Activated CD8-positive, alpha-beta memory T cell treated with anti-CD3 and anti-CD28 coated beads, Interleukin-2, amount 50 U/mL, for 4 hours (primary cell): ENCODE data around the gene BTLA.
"Not testable (repeated sequence)": the region's sequence is repeated elsewhere in the genome, so short reads cannot be mapped to it uniquely, and the experiment has no call there.

ENCODE experiments used
- DNase-seq: peaks from one replicate; pipeline ENCODE4 v3.0.0-alpha.2; 2020

BTLA gene

GRCh38 chr3:112489674-112490479 lies 9.4 kb downstream of the BTLA start:
- DNase-seq = no peak

DNA sequence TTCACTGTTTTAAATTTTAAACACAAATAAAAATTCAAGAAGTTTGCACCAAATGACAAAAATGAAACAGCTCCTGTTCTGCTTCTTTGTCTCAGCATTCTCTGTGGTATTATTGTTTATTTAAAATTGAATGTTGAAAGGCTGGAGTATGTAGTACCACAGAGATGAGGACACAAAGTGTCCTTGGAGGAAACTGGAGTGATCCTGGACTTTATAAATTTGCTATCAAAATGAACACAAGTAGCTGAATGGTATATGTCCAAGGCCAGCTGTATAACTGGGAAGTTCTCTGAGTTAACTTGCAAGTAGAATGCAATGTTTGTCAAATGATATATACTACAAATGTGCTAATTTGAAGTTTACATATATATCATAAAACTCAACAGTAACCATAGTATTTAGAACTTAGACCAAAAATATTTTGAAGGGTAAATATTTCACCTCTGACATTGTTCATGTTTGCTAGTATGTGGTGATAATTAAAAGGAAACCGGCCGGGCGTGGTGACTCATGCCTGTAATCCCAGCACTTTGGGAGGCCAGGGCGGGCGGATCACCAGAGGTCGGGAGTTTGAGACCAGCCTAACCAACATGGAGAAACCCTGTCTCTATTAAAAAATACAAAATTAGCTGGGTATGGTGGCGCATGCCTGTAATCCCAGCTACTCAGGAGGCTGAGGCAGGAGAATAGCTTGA lies 12.3 kb downstream of the BTLA start:
- DNase-seq = no peak

DNA sequence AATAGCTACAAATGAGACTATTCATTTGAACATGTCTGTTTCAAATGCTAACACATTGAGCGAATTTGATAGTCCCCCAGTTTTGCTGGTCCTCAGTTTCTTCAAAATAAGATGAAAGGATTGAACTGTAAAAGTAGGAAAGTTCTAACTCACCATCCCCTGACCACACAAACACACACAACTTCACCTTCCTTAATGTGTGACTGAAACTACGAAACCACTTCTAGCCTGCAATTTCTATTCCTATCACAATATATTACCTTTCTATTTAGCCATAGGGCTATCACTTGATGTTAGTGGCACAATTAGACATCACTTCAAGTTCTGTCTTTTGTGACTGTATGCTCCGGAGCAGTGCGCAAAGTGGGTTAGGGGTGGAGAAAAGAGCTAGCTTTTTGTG lies 14.9 kb downstream of the BTLA start:
- DNase-seq = no peak

DNA sequence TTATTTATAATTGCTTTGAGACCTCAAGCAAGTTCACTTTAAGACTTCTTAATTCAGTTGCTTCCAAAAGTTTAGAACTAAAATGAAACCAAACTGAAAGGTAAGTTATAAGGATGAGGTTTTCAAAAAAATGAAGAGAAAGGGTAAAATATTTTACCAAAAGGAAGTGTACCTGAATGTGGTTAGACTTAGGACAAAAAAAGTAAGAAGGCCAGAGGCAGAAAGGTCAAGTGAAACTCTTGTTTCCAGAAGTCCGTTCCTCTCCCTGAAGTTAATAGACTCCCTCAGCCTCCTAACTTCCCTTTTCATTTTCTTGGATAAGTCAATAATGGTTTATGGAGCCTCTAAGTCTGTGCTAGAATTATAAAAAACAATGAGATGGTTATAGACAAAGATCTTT lies 16.6 kb downstream of the BTLA start:
- DNase-seq = no peak

DNA sequence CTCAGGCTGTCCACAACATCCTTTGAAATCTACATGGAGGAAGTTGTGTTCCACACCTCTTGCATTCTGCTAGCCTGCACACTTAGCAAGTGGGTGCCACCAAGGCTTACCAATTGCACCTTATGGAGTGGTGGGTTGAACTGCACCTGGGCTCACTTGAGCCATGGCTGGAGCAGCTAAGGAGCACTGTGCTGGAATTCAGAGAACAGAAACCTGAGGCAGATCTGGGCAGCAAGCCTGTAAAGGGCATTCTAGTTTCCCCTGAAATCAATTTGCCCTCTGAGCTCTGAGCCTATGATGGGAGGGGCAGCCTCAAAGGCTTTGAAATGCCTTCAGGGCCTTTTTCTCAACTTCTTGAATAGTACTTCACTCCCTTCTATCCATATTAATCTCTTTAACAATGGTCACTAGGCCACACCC lies 18.0 kb downstream of the BTLA start:
- DNase-seq = no peak

DNA sequence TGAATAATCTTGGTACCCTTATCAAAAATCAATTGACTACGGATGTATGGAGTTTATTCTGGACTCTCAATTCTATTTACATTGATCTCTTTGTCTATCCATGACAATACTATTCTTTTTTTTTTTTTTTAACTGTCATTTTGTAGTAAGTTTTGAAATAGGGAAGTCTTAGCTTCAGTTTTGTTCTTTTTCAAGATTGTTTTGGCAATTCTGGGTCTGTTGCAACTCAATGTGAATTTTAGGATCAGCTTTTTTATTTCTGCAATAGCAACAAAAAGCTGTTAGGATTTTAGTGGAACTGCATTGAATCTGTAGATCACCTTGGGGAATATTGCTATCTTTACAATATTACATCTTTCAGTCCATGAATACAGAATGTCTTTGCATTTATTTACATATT lies 21.4 kb downstream of the BTLA start:
- DNase-seq = no peak

DNA sequence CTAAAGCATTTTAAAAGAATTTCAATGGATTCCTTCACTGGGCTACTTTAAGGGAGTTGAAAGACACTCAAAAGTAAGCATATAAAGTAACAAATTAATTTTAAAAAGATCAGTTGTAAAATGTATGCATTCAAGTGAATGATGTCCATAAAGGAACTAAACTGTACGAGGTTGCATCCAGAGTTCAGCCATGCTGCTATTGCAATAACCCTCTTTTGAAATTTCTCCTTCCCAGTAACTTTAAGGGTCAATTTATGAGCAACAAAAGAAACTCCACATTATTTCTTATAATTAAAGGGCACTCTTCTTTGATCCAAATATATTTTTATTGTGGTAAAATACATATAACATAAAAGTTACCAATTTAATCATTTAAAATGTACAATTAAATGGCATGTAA lies 22.9 kb downstream of the BTLA start:
- no peak for DNase-seq

DNA sequence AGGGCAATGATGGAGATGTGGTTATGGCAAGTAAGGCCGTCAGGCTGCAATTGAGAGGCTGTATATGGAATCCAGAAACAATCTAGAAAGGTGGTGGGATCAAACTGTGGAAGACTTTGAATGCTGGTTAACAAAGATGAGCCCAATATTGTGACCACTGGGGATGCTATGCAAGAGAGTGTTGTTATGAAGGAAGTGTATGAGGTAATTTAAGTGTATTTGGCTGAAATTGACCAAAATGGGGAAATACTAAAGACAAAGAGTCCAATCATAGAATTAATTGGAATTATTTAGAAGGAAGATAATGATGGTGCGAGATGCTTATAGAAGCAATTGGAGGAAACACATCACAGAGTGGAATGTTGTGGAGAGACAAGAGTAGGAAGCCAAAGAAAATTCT lies 24.5 kb downstream of the BTLA start:
- DNase-seq = no peak

DNA sequence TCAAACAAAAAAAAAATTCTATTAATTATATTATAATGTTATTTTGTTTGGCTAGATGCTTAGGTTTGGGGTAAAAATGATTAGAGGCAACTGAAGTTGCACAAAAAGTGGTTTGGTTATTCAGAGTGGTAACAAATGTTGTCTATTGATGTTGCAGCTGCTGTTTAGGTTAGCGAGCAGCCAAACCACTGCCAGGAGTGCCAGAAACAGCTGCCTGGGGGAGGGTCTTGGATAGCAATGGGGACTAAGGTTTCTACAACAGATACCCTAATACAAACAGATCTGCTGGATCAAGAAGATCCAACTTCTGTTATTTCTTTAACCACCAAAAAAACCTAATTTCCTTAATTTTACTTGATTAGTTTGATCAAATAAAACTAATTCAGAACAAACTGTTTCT lies 26.6 kb downstream of the BTLA start:
- no peak for DNase-seq

- no peak for DNase-seq
Observed at GRCh38 chr3:112471596-112472325, 27.5 kb downstream of the BTLA start.

DNA sequence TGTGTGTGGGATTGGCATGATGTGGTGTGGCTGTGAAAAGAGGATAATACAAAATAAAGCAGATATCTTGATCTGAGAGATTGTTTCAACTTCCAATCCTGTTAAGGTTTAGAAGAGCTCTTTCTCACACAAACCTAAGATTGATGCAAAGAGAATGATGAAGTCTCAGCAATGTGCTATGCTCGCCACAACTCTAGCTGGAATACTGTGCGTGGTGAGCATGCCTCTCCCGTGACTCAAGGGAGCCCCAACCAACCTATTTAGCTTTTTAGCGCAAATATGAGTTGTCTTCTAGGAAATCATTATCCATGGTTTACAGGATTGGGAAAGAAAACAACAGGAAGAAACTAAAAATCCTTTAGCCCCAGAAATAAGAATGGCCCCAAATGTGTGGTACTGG lies 28.5 kb downstream of the BTLA start:
- DNase-seq = no peak

DNA sequence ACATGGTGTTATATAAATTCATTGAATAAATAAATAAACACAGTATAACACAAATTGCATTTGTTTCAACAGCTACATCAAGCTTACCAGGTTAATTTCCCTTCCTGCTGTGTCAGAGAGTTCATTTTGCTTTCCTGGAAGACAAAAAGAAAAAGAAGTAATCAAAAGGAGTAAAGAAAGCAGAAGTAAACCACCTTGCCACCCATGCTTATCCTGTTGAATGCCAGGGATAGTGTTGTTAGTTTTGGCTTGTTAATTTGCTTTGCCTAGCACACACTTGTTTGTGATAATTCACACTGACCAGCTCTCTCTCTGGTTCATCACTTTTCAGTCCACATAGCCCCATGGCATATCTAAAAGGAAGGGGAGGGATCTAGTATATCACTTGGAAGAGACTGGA lies 29.6 kb downstream of the BTLA start:
- no peak for DNase-seq

GRCh38 chr3:112467539-112467938 lies 31.7 kb downstream of the BTLA start:
- DNase-seq = no peak

DNA sequence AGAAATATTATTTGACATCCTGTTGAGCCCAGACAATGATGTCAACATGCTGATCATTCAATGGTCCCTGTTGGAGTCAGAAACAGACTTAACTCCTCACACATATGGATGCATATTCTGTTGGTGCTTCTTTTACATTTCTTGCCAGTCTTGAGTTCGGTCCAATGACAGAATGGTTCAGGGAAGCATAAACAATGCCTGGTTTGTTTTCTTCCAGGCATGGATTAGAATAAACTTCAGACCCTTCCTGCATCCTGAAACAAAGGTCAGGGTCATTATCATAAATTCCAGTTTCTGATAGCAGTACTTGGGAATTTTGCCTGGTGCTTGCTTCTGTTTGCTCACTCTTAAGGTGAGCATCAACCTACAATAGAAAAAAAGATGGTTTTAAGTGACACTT lies 33.3 kb downstream of the BTLA start:
- DNase-seq = no peak

DNA sequence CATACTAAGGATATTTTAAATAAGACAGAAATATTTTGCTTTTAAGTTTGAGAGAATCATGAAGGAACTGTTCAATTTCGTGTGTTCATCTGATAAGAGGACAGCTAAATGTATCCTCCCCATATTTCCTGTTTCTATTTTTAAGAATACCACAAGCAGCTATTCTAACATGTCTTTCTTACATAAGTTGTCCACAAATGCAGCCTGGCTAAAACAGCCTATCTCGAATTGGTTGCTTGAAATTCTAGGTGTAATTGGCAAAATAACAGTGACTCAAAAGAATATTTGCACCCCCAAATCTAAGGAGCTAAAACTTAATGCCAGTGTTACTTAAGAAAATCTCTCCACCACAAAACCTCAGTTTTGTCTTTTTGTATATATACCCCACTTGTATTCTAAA lies 35.0 kb downstream of the BTLA start:
- DNase-seq = no peak

- DNase-seq = no peak
Observed at GRCh38 chr3:112463250-112463649, 36.0 kb downstream of the BTLA start.

DNA sequence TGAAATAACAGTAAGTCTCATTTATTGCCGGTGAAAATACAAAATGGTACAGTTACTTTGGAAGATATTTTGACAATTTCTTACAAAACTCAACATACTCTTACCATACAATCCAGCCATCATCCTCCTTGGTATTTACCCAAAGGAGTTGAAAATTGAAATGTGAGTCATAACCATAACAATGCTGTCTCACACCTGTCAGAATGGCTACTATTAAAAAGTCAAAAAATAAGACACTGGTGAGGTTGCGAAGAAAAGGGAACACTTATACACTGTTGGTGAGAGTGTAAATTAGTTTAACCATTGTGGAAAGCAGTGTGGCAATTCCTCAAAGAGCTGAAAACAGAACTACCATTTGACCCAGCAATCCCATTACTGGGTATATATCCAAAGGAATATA lies 37.5 kb downstream of the BTLA start:
- DNase-seq = not testable (repeated sequence)

DNA sequence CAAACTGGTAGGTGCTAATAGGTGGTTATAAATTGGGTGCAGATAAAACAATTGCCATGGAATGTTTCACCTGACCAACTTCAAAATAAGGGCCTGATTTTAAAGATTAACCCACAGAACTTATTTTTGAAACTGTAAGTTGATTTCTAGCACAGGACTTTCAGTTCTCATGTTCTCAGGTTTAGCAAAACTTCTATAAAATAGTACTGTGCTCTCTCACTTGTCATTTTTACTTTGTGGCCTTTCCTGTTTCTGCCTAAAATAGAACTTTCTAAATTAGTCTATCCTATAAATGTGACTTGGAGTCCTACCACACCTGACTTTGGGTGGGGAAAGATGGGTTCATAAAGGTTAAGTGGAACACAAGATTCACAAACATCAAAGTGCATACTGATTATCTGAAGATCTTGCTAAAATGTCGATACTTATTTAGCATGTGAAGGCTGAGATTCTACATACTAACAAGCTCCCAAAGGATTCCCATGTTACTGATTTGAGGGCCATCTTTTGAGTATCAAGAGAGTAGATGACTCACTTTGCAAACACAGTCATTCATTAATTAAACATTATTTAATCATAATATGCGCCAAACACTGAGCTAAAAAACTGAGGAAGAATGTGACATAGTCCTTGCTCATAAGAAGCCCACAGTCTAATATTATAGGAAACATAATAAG lies 38.6 kb downstream of the BTLA start:
- no peak for DNase-seq

GRCh38 chr3:112459750-112460149 lies 39.5 kb downstream of the BTLA start:
- no peak for DNase-seq

DNA sequence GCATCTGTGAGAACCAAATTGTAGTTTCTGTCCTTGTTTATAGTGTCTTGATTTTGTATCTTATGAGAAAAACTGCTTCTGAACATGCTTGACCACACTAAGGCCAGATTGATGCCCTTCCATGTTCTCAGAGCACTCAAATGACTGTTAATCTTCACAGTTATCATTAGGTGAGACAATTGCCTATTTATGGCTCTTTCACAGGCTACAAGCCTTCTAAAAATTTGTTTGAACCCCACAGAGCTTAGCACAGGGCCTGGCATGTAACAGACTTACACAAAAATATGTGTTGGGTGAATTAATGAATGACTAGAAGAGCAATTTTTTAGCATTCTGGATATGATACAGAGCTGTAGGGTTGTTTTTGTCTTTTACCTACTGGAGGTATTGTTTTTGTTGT lies 43.1 kb downstream of the BTLA start:
- no peak for DNase-seq

DNA sequence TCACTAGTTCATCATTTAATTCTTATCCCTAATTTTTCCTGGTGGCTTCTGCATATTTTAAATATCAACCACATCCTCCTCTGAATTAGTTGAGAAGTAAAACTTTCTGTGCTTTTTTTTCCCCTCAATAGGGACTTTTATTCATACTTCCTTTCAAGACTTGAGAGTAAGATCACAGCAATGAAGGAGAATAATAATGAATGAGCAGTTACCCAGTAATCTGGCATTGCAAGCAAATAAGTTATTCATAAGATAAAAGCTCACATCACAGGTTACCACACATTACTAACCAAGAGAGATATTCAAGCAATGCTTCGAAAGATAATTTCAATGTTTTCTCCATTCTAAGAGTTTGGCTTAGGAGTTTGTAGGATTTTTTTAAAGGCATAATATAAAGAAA lies 50.3 kb downstream of the BTLA start:
- DNase-seq = no peak

GRCh38 chr3:112446343-112446742 lies 52.9 kb downstream of the BTLA start:
- no peak for DNase-seq

GRCh38 chr3:112445839-112446238 lies 53.4 kb downstream of the BTLA start:
- DNase-seq = no peak
